HG03097 (cell line): Measurements from ENCODE around the gene PHF11.
A peak's percentile ranks its signal among the peaks of the same experiment; 100 is the strongest.
"Not testable (repeated sequence)": the region's sequence is repeated elsewhere in the genome, so short reads cannot be mapped to it uniquely, and the experiment has no call there.

Experiments
- ATAC-seq: cut with Tn5 transposase; IDR thresholded peaks from one replicate; pipeline ENCODE4 v1.9.1; 2021; ENCODE audit not compliant: unreplicated experiment, low FRiP score

PHF11 gene

DNA sequence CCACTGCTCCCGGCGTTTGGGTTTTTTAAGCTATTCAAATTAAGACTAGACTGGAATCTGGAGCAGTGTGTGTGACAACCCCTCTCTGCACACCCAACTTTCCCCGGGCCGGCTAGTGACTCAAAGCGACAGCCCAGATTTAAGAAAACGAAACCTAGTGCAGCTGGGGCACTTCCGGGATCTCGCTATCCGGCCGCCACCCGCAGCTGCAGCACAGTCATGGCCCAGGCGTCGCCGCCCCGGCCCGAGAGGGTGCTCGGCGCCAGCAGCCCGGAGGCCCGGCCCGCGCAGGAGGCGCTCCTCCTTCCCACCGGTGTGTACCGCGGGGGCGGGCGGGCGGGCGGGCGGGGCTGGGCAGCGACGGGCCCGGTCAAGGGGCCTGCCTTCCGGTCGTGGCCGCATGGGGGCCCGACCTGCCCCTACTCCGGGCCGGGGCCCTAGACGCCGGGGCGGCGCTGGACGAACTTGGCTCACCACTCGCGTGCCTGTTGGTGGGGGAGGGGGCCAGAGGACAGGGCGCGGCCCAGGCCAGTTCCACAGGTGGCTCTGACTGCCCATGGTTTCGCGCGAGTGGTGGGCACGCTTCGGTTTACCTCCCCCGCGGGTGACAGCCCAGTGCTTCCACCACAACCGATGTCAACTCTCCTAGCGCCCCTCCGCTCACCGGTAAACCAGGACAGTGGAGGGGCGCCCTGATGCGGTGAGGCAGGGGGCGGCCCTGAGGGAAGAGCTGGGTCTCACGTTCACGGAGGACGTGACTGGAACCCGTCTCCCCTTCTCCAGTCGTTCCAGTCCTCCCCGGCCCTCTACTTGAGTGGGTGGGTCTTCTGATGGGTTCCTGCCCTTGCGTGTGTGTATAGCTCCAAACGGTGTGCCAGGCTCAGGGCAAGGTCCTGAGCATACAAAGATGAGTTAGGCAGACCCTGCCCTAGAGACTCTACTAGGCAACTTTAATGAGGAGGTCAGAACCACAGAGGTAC, at the start of gene PHF11:
TSS of gene PHF11 (plus strand) at position 171 of the 980 bp plus-strand sequence. CDS start at position 220, 49 bp downstream.
- peak; percentile 78 for ATAC-seq

DNA sequence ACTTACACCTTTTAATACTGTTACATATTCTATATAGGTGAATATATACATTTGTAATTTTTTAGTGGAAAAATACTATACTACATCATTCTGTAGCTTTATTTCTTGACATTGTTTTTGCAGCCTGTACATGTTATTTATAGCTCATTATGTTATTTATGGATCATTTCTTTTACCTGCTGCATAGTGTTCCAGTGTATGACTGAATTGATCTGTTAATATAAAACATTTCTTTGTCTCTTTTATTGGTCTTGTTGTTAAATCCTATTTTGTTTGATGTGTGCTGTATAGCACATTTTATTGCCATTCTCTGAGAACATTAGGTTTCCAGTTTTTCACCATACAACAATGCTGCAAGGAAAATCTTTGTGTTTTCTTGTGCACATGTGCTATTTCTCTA, 49.3 kb upstream of the PHF11 start:
- ATAC-seq = no peak

DNA sequence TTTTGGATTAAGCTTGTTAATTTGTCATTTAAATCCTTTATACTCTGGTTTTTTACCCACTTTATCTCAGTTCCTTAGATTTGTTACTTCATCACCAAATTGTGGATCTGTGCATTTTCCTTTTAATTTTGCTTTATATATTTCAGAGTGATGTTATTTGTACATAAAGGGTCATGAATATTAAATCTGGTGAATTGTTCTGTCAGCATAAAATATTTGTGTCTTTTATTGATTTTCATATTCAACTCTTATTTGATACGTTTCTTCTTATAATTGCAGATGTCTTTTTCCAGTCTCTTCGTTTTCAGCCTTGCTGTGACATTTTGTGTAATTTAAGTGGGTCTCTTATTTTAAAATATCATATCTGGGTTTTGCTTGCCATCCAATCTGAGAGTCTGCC, 47.0 kb upstream of the PHF11 start:
- no peak for ATAC-seq

DNA sequence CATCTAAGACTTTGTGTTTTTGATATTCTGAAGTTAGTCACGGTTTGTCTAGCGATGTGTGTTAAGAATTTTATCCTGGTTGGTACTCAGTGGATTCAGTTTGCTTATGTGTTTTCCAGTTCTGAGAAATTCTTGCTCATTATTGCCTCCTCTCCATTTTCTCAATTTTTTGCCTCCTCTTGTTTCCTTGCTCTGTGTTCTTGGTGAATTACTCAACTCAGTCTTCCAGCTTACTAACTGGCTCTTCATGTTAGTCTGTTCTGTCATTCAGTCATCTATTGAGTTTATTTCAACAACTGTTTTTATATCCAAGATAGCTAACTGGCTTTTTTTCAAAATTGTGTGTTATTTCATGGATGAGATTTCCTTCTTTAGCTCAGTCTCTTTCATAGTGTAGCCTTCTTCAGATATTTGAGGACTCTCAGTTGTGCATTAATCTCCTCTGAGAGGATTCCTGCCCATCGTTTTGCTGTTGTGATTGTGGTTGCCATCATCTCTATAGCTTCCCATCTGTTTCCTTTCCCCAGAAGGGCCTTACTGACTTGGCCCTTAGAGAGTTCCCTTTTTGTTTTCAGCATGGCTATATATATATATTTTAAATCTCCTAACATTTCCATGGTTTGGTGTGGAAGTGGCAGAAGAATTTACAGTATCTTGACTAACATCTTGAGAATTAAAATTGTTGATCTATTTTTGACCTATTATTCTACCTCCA, 45.5 kb upstream of the PHF11 start:
- no peak for ATAC-seq

DNA sequence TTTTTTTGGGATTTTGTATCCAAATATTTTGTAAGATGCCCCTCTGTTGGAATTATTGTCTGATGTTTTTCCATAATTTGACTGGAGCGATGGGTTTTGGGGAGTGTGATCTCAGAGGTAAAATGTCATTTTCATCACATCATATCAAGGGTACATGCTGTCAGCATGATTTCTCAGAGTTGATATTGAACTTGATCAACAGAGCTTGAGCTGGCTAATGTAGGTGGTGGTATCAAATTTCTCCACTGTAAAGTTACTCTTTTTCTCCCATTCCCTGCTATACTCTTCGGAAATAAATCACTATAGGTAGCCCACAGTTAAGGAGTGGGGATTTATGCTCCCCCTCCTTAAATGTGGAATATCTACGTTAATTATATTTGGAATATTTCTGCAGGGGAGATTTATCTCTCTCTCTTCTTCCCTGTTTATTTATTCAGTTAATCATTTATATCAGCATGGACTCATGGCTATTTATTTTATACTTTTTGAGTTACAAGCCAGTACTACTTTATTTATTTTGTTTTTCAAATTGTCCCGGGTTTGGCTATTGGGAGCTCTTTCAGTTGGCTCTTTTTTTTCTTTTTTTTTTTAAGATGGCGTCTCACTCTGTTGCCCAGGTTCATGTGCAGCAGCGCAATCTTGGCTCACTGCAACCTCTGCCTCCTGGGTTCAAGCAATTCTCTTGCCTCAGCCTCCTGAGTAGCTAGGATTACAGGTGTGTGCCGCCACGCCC, 42.9 kb upstream of the PHF11 start:
- ATAC-seq = no peak

DNA sequence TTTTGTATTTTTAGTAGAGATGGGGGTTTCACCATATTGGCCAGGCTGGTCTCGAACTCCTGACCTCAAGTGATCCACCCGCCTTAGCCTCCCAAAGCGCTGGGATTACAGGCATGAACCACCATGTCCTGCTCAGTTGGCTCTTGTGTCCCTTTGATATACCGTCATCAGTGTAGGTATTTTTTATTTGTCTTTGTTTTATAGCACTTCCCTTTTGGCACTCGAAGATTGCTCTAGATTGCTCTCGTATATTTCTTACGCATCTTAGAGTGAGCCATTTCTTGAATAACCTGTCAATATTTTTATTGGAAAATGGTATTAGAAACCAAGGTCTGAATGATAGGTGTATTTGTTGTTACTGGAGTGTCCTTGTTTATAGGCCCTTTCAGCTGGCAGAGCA, 42.3 kb upstream of the PHF11 start:
- ATAC-seq = no peak

DNA sequence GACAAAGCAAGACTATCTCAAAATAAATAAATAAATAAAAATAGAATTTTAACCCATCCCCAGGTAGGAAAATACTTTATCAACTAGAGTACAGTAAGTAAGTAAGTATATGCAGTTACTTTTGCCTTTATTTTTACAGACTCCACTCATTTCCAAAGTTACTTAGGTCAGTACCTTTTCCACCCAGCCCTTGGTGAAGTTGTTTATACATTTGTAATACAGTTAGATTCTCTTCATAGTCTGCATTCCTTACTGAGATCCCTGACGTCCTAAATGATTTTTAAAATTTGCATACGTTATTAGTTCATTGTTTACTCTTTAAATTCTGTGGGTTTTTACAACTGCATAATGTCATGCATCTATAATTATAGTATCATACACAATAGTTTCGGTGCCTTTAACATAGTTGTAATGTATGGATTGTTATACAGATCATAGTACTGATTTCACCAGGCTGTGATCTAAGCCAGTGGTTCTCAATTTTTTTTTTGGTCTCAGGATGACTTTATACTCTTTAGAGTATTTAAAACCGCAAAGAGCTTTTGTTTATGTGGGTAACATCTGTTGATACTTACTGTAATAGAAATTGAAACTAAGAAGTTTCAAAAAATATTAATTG, 41.3 kb upstream of the PHF11 start:
- ATAC-seq = peak; percentile 87

DNA sequence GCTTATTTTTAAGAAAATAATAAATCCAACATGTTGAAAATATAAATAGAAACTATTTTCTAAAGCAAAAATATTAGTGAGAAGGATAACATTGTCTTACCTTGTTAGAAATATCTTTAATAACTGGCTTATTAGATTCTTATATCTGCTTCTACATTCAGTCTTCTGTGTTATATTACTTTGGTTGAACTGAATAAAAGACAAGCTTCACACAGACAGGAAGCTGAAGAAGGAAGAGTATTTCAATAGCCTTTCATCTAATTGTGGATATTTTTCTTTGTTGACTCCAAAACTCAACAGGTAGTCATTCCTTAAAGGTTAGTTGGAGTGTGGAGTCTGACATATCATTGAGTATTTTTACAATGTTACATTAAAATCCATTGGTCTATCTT, 40.8 kb upstream of the PHF11 start:
- no peak for ATAC-seq

DNA sequence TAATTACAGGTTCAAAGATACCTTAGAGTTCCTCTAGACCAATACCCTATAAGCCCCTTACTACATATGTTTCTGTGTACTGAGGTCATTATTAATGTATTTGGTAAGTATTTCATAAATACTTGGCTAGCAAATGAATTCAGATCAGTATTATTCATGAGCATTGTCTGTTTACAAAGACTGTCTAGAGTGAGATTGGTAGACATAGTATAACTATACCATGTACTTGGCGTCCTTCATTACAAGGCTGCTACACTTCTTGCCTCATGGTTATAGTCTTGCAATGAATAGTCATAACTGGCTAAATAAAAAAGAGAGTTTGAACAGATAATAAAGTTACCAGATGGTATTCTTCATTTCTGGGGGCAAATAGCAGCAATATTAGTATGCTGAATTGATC, 39.6 kb upstream of the PHF11 start:
- no peak for ATAC-seq

DNA sequence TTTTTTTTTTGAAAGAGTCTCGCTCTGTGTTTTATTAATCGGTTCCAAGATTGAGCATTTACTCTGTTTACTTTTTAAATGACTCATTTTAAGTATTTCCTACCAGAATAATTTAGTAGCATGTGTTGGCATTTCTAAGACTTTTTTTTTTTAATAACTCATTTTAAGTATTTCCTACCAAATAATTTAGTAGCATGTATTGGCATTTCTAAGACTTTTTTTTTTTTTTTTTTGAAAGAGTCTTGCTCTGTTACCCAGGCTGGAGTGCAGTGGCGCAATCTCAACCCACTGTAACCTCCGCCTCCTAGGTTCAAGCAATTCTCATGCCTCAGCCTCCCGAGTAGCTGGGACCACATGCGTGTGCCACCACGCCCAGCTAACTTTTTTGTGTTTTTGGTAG, 38.5 kb upstream of the PHF11 start:
- no peak for ATAC-seq

DNA sequence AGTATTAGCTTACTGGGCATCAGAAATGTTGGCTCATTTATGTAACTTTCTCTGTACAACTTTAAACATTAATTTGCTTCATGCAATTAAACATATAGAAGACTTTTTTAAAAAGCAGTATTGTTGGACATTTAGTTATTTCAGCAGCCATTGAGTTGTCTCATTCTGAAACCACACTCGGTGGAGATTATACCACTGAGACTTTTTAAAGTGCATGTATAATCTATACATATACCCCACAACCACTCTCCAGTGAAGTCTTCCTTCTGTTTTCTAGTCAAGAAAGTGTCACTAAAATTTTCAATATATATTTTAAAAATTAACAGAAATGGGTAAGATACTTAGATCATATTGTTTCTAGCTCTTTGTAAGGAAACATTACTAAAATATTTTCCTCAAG, 36.2 kb upstream of the PHF11 start:
- no peak for ATAC-seq

DNA sequence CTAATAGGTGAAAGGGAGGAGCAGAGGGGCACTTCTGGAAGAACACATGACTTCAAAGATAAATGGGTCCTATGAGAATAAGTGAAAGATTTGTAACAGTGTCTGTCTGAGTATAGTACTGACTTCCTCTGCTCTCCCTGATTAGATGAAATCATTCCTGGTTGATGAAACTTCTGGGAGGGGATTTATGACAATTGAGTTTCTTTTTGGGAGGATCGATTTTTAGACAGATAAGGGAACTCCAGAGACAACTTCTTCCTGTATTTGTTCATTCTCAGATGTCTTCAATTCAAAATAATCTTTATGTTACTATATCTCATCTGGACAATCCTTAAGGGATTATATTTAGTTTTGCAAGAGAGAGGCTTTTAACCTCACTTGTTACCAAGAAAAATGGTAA, 31.7 kb upstream of the PHF11 start:
- no peak for ATAC-seq

DNA sequence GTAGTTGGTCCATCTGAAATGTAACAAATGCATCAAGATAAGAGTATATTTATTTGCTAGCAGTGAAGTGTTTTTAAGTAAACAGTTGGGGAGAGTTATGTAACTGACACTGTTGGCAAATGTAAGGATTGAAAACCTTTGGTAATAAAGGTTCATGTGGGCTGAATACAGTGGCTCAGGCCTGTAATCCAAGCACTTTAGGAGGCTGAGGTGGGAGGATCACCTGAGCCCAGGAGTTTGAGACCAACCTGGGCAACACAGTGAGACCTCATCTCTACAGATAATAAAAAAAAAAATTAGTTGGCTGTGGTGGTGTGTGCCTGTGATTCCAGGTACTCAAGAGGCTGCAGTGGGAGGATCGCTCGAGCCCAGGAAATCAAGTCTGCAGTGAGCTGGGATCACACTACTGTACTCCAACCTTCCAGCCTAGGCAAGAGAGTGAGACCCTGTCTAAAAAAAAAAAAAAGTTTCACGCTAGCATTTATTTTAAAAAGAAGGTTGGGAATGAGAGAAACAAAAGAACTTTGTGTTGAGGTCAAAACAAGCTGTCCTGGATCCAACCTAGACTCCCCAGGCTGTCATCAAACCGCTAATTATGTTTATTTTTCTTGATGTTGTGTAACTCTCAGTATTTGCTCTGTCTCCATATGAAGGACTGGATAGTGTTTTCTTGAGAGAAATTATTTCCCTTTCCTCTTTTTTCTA, 31.0 kb upstream of the PHF11 start:
- no peak for ATAC-seq

DNA sequence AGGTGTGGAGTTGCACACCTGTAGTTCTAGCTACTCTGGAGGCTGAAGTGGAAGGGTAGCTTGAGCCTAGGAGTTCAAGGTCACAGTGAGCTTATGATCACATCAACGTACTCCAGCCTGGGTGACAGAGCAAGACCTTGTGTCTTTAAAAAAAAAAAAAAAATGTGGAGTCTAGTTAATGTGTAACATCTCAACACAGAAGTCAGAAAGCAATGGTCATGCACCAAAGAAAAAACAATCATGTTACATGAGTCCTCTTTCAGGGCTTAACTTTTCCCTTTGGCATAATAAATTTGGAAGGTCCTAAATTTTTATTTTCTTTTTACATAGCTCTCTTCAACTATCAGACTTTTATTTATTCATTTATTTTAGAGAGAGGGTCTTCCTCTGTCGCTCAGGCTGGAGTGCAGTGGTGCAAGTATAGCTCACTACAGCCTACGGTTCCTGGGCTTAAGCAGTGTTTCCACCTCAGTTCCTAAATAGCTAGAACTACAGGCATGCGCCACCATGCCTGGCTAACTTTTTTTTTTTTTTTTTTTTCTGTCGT, 29.4 kb upstream of the PHF11 start:
- ATAC-seq = no peak

DNA sequence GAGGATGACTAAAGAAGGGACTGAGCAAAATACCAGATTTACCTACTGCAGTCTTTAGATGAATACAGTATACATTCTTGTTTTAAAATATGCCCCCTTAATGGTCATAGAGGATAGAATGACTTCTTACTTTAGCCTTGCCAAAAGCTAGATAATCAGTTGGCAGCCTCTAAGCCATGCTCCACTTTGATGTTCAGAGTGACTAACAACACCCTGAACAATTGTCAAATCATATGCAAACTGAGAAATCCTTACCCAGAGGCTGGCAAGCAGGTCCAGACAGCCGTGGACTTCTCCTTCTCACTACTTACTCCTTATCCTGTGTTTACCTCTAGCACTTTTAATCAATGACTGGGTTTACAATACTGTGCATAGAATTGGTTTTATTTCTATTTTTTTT, 23.6 kb upstream of the PHF11 start:
- ATAC-seq = no peak

DNA sequence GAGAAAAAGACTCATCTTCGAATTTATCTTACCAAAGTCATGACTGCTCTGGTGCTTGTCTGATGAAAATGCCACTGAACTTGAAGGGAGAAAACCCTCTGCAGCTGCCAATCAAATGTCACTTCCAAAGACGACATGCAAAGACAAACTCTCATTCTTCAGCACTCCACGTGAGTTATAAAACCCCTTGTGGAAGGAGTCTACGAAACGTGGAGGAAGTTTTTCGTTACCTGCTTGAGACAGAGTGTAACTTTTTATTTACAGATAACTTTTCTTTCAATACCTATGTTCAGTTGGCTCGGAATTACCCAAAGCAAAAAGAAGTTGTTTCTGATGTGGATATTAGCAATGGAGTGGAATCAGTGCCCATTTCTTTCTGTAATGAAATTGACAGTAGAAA, 19.2 kb upstream of the PHF11 start:
- no peak for ATAC-seq

DNA sequence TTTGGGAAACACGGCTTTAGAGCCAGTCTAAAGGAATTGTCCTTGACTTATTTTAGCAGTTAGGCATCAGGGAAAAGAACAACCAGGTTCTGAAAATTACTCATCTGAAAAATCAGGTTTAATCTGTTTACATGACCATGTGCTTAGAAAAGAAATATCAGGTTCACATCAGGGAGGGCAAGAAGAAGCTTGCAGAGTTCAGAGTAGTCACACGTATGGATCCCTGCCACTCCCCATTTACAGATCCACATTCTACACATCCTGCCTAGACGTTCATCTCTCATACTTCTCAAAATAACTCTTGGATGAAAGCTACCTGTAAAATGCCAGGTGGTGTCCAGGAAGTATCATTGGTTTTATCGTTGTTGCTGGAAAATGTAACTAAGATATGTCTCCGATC, 14.0 kb upstream of the PHF11 start:
- no peak for ATAC-seq

DNA sequence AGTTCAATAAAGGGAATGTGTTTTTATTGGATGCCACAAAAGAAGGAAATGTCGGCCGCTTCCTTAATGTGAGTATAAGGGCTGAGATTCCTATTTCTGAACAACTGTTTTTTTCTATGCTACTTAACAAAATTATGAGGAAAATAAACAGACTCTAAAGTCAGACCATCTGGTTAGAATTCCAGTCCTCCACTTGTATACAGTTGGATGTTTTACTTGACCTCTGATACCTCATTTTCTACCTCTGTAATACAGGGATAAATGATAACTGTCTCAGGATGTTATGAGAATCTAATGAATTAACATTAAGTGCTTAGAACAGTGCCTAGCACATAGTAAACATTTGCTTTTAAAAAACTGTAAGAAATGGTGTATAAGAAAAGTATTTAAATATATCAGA, 7.2 kb upstream of the PHF11 start:
- ATAC-seq = no peak

DNA sequence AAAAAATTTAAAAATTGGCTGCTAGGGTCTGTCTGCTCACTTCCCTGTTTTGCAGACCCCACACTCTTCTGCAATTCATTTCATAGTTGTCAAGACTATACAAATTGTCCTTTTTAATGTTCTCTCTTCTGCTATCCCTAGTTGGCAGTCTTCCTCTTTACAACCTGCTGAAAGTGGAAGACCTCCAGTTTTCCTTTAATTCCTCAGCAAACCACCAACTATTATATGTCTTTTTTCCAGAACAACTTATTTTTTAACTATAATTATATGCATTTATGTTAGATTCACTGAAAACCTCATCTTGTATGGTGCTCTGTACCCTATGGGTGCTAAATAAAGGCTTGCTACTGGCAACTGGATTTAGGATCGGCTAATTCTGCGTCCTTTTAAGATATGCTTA, 1.1 kb upstream of the PHF11 start:
- no peak for ATAC-seq

DNA sequence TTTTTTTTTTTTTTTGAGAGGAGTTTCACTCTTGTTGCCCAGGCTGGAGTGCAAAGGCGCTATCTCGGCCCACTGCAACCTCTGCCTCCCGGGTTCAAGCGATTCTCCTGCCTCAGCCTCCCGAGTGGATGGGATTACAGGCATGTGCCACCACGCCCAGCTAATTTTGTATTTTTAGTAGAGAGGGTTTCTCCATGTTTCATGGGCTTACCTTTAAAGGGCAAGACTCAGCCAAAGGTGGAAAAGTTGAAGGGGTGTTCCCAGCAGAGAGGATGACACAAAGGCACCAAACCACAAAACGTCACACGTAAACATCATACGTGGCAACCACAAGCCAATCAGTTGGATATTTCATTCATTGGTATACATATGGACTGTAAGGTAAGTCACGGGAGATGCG, 1.1 kb downstream of the PHF11 start:
- not testable (repeated sequence) for ATAC-seq
